GM15510 (cell line): Measurements from ENCODE around the gene AKAP13.

ENCODE experiments used
- POLR2A ChIP-seq: IDR thresholded peaks from 3 replicates; pipeline ENCODE4 v1.6.1; 2011; ENCODE audit warnings: borderline replicate concordance; ENCODE audit not compliant: insufficient read length; ENCODE audit errors: extremely low read depth

AKAP13 gene

GRCh38 chr15:85554852-85555521, 174.6 kb downstream of the AKAP13 start:
- TF ChIP-seq POLR2A, result no peak

GRCh38 chr15:85555875-85556617, 175.6 kb downstream of the AKAP13 start:
- no peak for TF ChIP-seq POLR2A

GRCh38 chr15:85556618-85556895, 176.2 kb downstream of the AKAP13 start:
- no peak for TF ChIP-seq POLR2A

- TF ChIP-seq POLR2A, result no peak
These were observed 177.0 kb downstream of the AKAP13 start for GRCh38 chr15:85557385-85557784.

GRCh38 chr15:85558848-85559247, 178.4 kb downstream of the AKAP13 start:
- TF ChIP-seq POLR2A, result no peak

GRCh38 chr15:85559530-85559929, 179.1 kb downstream of the AKAP13 start:
- TF ChIP-seq POLR2A, result no peak

- no peak for TF ChIP-seq POLR2A
These were observed 182.4 kb downstream of the AKAP13 start for GRCh38 chr15:85562824-85563223.

GRCh38 chr15:85563328-85563727, 182.9 kb downstream of the AKAP13 start:
- TF ChIP-seq POLR2A, result no peak

- no peak for TF ChIP-seq POLR2A
These were observed 183.3 kb downstream of the AKAP13 start for GRCh38 chr15:85563731-85564130.

GRCh38 chr15:85564686-85565085, 184.3 kb downstream of the AKAP13 start:
- TF ChIP-seq POLR2A, result no peak

GRCh38 chr15:85568261-85568808, 187.9 kb downstream of the AKAP13 start:
- TF ChIP-seq POLR2A, result no peak

- no peak for TF ChIP-seq POLR2A
These were observed 189.9 kb downstream of the AKAP13 start for GRCh38 chr15:85570336-85570735.

- TF ChIP-seq POLR2A, result no peak
These were observed 191.4 kb downstream of the AKAP13 start for GRCh38 chr15:85571780-85572179.

- TF ChIP-seq POLR2A, result no peak
These were observed 196.0 kb downstream of the AKAP13 start for GRCh38 chr15:85576392-85576791.

- TF ChIP-seq POLR2A, result no peak
These were observed 198.7 kb downstream of the AKAP13 start for GRCh38 chr15:85578941-85579701.
